ENCODE measurements around the gene GTF3C2.
"Not testable (repeated sequence)": the region's sequence is repeated elsewhere in the genome, so short reads cannot be mapped to it uniquely, and the experiment has no call there.

The GTF3C2 gene

GRCh38 chr2:27370816-27371620, 14.5 kb upstream of the GTF3C2 start:
- no peak for DNase-seq (ENCODE audit: low read depth)

GRCh38 chr2:27370026-27370815, 13.7 kb upstream of the GTF3C2 start, which contains the start of the genes EIF2B4 and SNX17:
Gene EIF2B4, minus strand, starts transcription at chr2:27370338. Its CDS starts 24 bp downstream, at chr2:27370314.
Gene SNX17, plus strand, starts transcription at chr2:27370616. Its CDS starts 128 bp downstream, at chr2:27370744.
- DNase-seq (ENCODE audit: low read depth), result peak; percentile 99

GRCh38 chr2:27369471-27370025, 13.0 kb upstream of the GTF3C2 start:
- DNase-seq (ENCODE audit: low read depth), result no peak

GRCh38 chr2:27363933-27364332, 7.4 kb upstream of the GTF3C2 start:
- no peak for DNase-seq (ENCODE audit: low read depth)

GRCh38 chr2:27362678-27363420, 6.3 kb upstream of the GTF3C2 start:
- no peak for DNase-seq (ENCODE audit: low read depth)

- DNase-seq (ENCODE audit: low read depth), result no peak
Measured at GRCh38 chr2:27356056-27356381, 545 bp downstream of the GTF3C2 start.

GRCh38 chr2:27354597-27354927, 2.0 kb downstream of the GTF3C2 start:
- DNase-seq (ENCODE audit: low read depth), result no peak

- DNase-seq (ENCODE audit: low read depth), result no peak
Measured at GRCh38 chr2:27353762-27354596, 2.6 kb downstream of the GTF3C2 start.

- DNase-seq (ENCODE audit: low read depth), result not testable (repeated sequence)
Measured at GRCh38 chr2:27353386-27353761, 3.2 kb downstream of the GTF3C2 start.

- no peak for DNase-seq (ENCODE audit: low read depth)
Measured at GRCh38 chr2:27351802-27352598, 4.6 kb downstream of the GTF3C2 start.

GRCh38 chr2:27350106-27350693, 6.4 kb downstream of the GTF3C2 start:
- no peak for DNase-seq (ENCODE audit: low read depth)

- DNase-seq (ENCODE audit: low read depth), result no peak
Measured at GRCh38 chr2:27347641-27348040, 8.9 kb downstream of the GTF3C2 start.

GRCh38 chr2:27336173-27336572, 20.4 kb downstream of the GTF3C2 start:
- no peak for DNase-seq (ENCODE audit: low read depth)

GRCh38 chr2:27335311-27335710, 21.3 kb downstream of the GTF3C2 start:
- DNase-seq (ENCODE audit: low read depth), result no peak

GRCh38 chr2:27324720-27325119, 31.8 kb downstream of the GTF3C2 start:
- DNase-seq (ENCODE audit: low read depth), result no peak

GRCh38 chr2:27323596-27324285, 32.8 kb downstream of the GTF3C2 start:
- DNase-seq (ENCODE audit: low read depth), result no peak

- peak; percentile 74 for DNase-seq (ENCODE audit: low read depth)
Measured at GRCh38 chr2:27322766-27323595, 33.6 kb downstream of the GTF3C2 start, which contains the start of gene MPV17. Gene MPV17, minus strand, starts transcription at chr2:27323097. Its CDS starts 580 bp downstream, at chr2:27322517.

GRCh38 chr2:27322301-27322765, 34.2 kb downstream of the GTF3C2 start:
- no peak for DNase-seq (ENCODE audit: low read depth)
